Activated naive CD4-positive, alpha-beta T cell treated with anti-CD3 and anti-CD28 coated beads, Interleukin-2, amount 10 ng/mL, durations not matched to agents 7 days and 5 days (primary cell): Measurements from ENCODE around the gene TFAP2A.
A peak's percentile ranks its signal among the peaks of the same experiment; 100 is the strongest.

Source experiments
- CTCF ChIA-PET: fragments of 350-600 bp; sonication (Branson Sonifier 250); formaldehyde crosslinking; loops from one replicate; lab custom pipeline; 2021; ENCODE audit warnings: antibody characterized with exemption; lab: Charles Lee
- DNase-seq: peaks from one replicate; pipeline ENCODE4 v3.0.0-alpha.2; 2020
- H3K27ac Mint-ChIP-seq: one replicate; pipeline ENCODE4 v1.8.0; 2021; ENCODE audit warnings: mild to moderate bottlenecking, moderate library complexity, mixed read lengths
- H3K27me3 Mint-ChIP-seq: one replicate; pipeline ENCODE4 v1.8.0; 2021; ENCODE audit warnings: mild to moderate bottlenecking, mixed read lengths
- H3K36me3 Mint-ChIP-seq: one replicate; pipeline ENCODE4 v1.8.0; 2021; ENCODE audit warnings: mixed read lengths
- H3K4me1 Mint-ChIP-seq: one replicate; pipeline ENCODE4 v1.8.0; 2021; ENCODE audit warnings: mixed read lengths
- H3K4me3 Mint-ChIP-seq: one replicate; pipeline ENCODE4 v1.8.0; 2021; ENCODE audit warnings: mild to moderate bottlenecking, moderate library complexity, mixed read lengths
- H3K9me3 Mint-ChIP-seq: one replicate; pipeline ENCODE4 v1.8.0; 2021; ENCODE audit warnings: mixed read lengths

The TFAP2A gene

DNA sequence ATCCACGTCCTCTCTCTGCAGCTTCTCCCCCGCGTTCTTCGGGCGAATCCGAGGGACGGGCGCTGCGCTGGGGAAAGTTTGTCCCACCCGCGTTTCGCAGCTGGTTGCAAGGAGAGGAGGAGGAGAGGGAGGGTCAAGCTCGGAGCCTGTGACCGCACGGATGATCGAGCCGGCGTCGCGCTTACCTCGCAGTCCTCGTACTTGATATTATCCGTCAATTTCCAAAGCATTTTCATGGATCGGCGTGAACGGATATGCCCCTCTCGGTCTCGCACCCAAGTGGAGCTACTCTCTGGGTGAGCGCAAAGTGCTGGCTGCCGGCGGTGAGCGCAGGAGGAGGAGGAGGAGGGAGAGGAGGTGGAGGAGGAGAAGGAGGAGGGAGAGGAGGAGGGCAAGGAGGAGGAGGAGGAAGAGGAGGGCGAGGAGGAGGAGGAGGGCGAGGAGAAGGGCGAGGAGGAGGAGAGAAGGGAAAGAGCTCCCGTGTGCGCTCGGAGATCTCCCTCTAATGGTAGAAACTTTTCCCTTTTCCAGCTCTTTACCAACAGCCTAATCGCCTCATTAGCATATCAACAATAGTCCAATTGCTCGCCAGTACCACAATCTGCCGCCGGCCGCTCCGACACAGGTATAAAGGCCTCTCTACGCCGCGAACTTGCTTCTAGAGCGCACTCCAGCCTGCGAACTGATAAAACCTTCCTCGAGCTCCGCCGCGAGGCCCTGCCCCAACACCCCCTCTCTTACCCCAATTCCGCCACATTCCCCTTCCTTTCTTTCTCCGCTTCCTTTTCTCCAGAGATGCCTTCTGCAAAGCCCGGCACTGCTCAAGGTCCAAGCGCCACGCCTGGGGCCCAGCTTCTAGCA, at the start of gene TFAP2A:
TSS of gene TFAP2A (minus strand) at position 319 of the 861 bp plus-strand sequence. CDS start at position 236, 83 bp downstream.
- CTCF ChIA-PET = no interaction called here
- DNase-seq = no peak
- Mint-ChIP-seq H3K27ac (peak within 1 kb of the TSS; percentile 82), H3K4me1 (peaks cover 48% of the 10 kb centered on the region), H3K27me3 (peaks cover 100% of the 10 kb centered on the region), H3K9me3 (peaks cover 15% of the 10 kb centered on the region), H3K36me3 (peaks cover 37% of the 10 kb centered on the region), H3K4me3 (peak within 1 kb of the TSS; percentile 42)

GRCh38 chr6:10463491-10464481, 48.9 kb upstream of the TFAP2A start:
- CTCF ChIA-PET = no interaction called here
- DNase-seq = no peak
- H3K4me1 Mint-ChIP-seq = no peaks in the 10 kb centered on the region
- H3K27me3 Mint-ChIP-seq = peaks cover 9% of the 10 kb centered on the region
- H3K9me3 Mint-ChIP-seq = no peaks in the 10 kb centered on the region
- no peak overlapping the region for H3K27ac Mint-ChIP-seq
- H3K36me3 Mint-ChIP-seq = no peaks in the 10 kb centered on the region
- H3K4me3 Mint-ChIP-seq = no peak overlapping the region

DNA sequence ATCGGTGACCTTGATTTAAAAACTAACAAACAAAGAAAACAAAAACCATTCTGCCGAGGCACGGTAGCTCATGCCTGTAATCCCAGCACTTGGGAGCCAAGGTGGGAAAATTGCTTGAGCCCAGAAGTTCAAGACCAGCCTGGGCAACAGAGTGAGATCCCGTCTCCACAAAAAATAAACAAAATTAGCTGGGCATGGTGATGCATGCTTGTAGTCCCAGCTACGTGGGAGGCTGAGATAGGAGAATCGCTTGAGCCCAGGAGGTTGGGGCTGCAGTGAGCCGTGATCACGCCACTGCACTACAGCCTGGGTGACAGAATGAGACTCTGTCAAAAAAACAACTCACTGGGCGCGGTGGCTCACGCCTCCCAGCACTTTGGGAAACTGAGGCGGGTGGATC, 48.2 kb upstream of the TFAP2A start:
- no peaks in the 10 kb centered on the region for H3K36me3 Mint-ChIP-seq
- no peak overlapping the region for H3K27ac Mint-ChIP-seq
- H3K9me3 Mint-ChIP-seq = no peaks in the 10 kb centered on the region
- H3K4me3 Mint-ChIP-seq = no peak overlapping the region
- H3K27me3 Mint-ChIP-seq = peaks cover 12% of the 10 kb centered on the region
- DNase-seq = no peak
- CTCF ChIA-PET = no interaction called here
- no peaks in the 10 kb centered on the region for H3K4me1 Mint-ChIP-seq

GRCh38 chr6:10461850-10462249, 47.0 kb upstream of the TFAP2A start:
- CTCF ChIA-PET = no interaction called here
- Mint-ChIP-seq H3K4me3 (no peak overlapping the region), H3K27me3 (peaks cover 20% of the 10 kb centered on the region), H3K36me3 (no peaks in the 10 kb centered on the region), H3K27ac (no peak overlapping the region), H3K9me3 (no peaks in the 10 kb centered on the region), H3K4me1 (no peaks in the 10 kb centered on the region)
- DNase-seq = no peak

GRCh38 chr6:10460096-10460495, 45.2 kb upstream of the TFAP2A start:
- Mint-ChIP-seq H3K36me3 (no peaks in the 10 kb centered on the region), H3K9me3 (no peaks in the 10 kb centered on the region), H3K4me3 (no peak overlapping the region), H3K27me3 (peaks cover 12% of the 10 kb centered on the region), H3K4me1 (no peaks in the 10 kb centered on the region), H3K27ac (no peak overlapping the region)
- DNase-seq = no peak
- CTCF ChIA-PET = no interaction called here

DNA sequence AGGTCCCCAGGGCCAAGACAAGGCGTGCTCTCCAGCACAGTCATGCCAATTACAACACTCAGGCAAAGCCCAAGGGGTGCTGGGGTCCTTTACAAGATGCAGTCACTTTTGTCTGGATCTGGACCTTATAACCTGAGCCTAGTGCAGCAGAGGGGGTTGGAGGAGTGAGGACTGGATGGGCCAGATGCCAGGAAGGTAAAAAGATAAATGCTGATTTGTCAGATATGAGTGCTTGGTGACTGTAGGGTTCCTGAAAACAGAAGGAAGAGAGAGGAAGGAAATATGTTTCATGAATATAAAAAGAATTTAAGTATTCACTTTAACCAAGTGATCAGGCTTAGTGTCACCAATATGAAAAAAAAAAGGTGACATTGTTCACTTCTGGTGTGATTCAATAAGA, 43.4 kb upstream of the TFAP2A start:
- H3K4me1 Mint-ChIP-seq = no peaks in the 10 kb centered on the region
- H3K36me3 Mint-ChIP-seq = no peaks in the 10 kb centered on the region
- no peaks in the 10 kb centered on the region for H3K9me3 Mint-ChIP-seq
- H3K4me3 Mint-ChIP-seq = no peak overlapping the region
- peaks cover 12% of the 10 kb centered on the region for H3K27me3 Mint-ChIP-seq
- CTCF ChIA-PET = no interaction called here
- DNase-seq = no peak
- H3K27ac Mint-ChIP-seq = no peak overlapping the region

DNA sequence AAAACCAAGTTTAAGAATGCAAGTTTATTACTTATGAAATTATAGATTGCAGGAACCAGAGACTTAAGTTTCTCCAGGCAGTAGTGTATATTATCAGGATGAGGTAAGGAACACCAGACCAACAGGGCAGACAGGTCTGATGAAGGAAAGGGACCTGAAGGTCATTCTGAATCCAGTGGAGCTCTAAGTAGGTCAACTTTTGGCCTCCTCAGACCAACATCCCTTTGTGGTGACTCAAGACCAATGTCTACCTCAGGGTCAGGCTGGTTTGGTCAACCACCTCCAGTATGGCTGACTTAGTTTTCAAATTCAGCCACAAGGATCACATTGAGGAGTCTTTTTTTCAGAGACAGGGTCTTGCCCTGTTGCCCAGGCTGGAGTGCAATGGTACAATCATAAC, 38.7 kb upstream of the TFAP2A start:
- Mint-ChIP-seq H3K9me3 (no peaks in the 10 kb centered on the region), H3K4me3 (no peak overlapping the region), H3K4me1 (no peaks in the 10 kb centered on the region), H3K36me3 (no peaks in the 10 kb centered on the region), H3K27me3 (peaks cover 12% of the 10 kb centered on the region), H3K27ac (no peak overlapping the region)
- DNase-seq = no peak
- CTCF ChIA-PET = interaction anchor here (1.0 kb wide), 1 partner anchor 24 kb away, joined by 3 read pairs; no protein-coding TSS in a partner anchor

DNA sequence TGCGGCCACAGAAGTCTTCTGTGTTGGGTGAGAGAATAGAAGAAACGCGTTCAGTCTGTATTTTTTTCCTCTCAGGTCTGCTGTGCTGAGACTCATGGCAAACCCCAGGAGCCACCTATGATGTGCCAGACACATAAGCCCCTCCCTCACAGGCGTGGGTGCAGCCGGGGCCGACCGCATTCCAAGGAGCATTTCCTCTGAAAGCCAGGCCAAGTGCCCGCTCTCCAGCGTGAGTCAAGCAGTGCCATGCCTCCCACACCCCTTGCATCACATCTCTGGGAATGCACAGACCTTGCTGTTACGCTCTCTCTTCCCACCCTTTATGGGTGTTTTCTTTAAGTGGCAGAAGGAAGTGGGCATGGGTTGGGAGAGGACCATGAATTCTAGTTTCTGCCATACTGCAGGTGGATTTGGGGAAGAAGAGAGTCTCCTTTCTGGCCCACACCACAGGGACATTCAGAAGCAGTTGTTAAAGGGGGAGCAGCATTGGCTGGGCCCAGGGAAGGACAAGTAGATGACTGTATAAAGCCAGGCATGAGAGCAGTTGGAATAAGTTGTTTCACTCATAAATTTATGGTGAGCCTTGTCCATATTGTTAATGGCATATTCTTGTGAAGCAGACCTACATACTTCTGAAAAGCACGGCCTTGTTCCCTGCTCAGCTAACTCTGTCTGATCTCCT, 37.1 kb upstream of the TFAP2A start:
- H3K27me3 Mint-ChIP-seq = no peaks in the 10 kb centered on the region
- no peak overlapping the region for H3K27ac Mint-ChIP-seq
- CTCF ChIA-PET = interaction anchor here (0.8 kb wide), 1 partner anchor 349 kb away, joined by 3 read pairs; no protein-coding TSS in a partner anchor
- DNase-seq = no peak
- no peak overlapping the region for H3K4me3 Mint-ChIP-seq
- H3K36me3 Mint-ChIP-seq = no peaks in the 10 kb centered on the region
- H3K4me1 Mint-ChIP-seq = no peaks in the 10 kb centered on the region
- no peaks in the 10 kb centered on the region for H3K9me3 Mint-ChIP-seq

- CTCF ChIA-PET = interaction anchor here (0.8 kb wide), 1 partner anchor 349 kb away, joined by 3 read pairs; no protein-coding TSS in a partner anchor
Measured at GRCh38 chr6:10451394-10451793, 36.5 kb upstream of the TFAP2A start.

GRCh38 chr6:10449751-10450150, 34.9 kb upstream of the TFAP2A start:
- no peaks in the 10 kb centered on the region for H3K36me3 Mint-ChIP-seq
- DNase-seq = no peak
- H3K9me3 Mint-ChIP-seq = no peaks in the 10 kb centered on the region
- H3K4me3 Mint-ChIP-seq = no peak overlapping the region
- H3K27me3 Mint-ChIP-seq = peaks cover 5% of the 10 kb centered on the region
- no peak overlapping the region for H3K27ac Mint-ChIP-seq
- H3K4me1 Mint-ChIP-seq = no peaks in the 10 kb centered on the region
- CTCF ChIA-PET = interaction anchor here (1.0 kb wide), 1 partner anchor 29 kb away, joined by 3 read pairs; no protein-coding TSS in a partner anchor

More at GRCh38 chr6:10451394-10451793, 36.5 kb upstream of the TFAP2A start:
- Mint-ChIP-seq H3K9me3 (no peaks in the 10 kb centered on the region), H3K27ac (no peak overlapping the region), H3K4me3 (no peak overlapping the region), H3K27me3 (no peaks in the 10 kb centered on the region), H3K36me3 (no peaks in the 10 kb centered on the region), H3K4me1 (no peaks in the 10 kb centered on the region)
- DNase-seq = no peak

DNA sequence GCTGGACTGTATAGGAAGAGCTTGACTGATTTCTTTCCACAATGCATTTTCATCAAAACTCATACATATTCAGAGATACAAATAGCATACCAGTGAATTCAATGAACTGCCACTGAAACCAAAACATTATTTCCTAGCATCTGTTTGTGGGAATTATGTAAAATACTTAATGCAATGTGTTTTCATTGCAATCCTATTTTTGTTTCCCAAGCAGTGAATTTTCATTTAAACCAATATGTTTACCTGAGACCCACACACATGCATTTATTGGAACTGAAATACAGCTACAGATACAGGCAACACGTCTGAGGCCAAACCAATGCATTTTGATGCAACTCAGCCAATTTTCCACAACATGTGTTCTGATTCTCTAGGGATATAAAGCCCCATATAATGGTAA, 33.2 kb upstream of the TFAP2A start:
- no peaks in the 10 kb centered on the region for H3K36me3 Mint-ChIP-seq
- peaks cover 5% of the 10 kb centered on the region for H3K27me3 Mint-ChIP-seq
- H3K4me1 Mint-ChIP-seq = no peaks in the 10 kb centered on the region
- CTCF ChIA-PET = interaction anchor here (0.6 kb wide), 1 partner anchor 193 kb away, joined by 3 read pairs; no protein-coding TSS in a partner anchor
- no peak overlapping the region for H3K27ac Mint-ChIP-seq
- no peak overlapping the region for H3K4me3 Mint-ChIP-seq
- DNase-seq = no peak
- no peaks in the 10 kb centered on the region for H3K9me3 Mint-ChIP-seq

- H3K4me1 Mint-ChIP-seq = no peaks in the 10 kb centered on the region
- no peak overlapping the region for H3K4me3 Mint-ChIP-seq
- no peak for DNase-seq
- H3K9me3 Mint-ChIP-seq = no peaks in the 10 kb centered on the region
- CTCF ChIA-PET = no interaction called here
- no peaks in the 10 kb centered on the region for H3K36me3 Mint-ChIP-seq
- H3K27ac Mint-ChIP-seq = no peak overlapping the region
- peaks cover 5% of the 10 kb centered on the region for H3K27me3 Mint-ChIP-seq
Measured at GRCh38 chr6:10446548-10446947, 31.7 kb upstream of the TFAP2A start.

DNA sequence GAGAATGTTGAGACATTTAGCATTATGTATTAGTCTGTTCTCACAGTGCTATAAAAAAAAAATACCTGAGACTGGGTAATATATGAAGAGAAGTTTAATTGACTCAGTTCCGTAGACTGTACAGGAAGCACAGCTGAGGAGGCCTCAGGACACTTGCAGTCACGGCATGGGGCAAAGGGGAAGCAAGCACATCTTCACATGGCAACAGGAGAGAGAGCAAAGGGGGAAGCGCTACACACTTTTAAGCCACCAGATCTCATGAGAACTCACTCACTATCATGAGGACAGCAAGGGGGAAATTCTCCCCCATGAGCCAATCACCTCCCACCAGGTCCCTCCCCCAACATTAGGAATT, 26.8 kb upstream of the TFAP2A start:
- DNase-seq = no peak
- no peak overlapping the region for H3K4me3 Mint-ChIP-seq
- no peaks in the 10 kb centered on the region for H3K36me3 Mint-ChIP-seq
- no peak overlapping the region for H3K27ac Mint-ChIP-seq
- H3K27me3 Mint-ChIP-seq = peaks cover 11% of the 10 kb centered on the region
- CTCF ChIA-PET = no interaction called here
- H3K4me1 Mint-ChIP-seq = no peaks in the 10 kb centered on the region
- H3K9me3 Mint-ChIP-seq = no peaks in the 10 kb centered on the region
